CD4-positive, alpha-beta T cell treated with Interferon gamma for 1 hour (primary cell): Measurements from ENCODE around the gene SDC4.

ENCODE experiments used
- DNase-seq: peaks from one replicate; pipeline ENCODE4 v3.0.0-alpha.2; 2020

The SDC4 gene

GRCh38 chr20:45342855-45343531 lies 5.2 kb downstream of the SDC4 start:
- DNase-seq, result no peak

GRCh38 chr20:45341939-45342854 lies 6.0 kb downstream of the SDC4 start:
- no peak for DNase-seq

GRCh38 chr20:45341579-45341938 lies 6.7 kb downstream of the SDC4 start:
- no peak for DNase-seq

- no peak for DNase-seq
These were observed 7.3 kb downstream of the SDC4 start for GRCh38 chr20:45340951-45341350.

GRCh38 chr20:45340236-45340847 lies 7.9 kb downstream of the SDC4 start:
- no peak for DNase-seq

GRCh38 chr20:45339799-45340198 lies 8.4 kb downstream of the SDC4 start:
- DNase-seq, result no peak

GRCh38 chr20:45339084-45339483 lies 9.1 kb downstream of the SDC4 start:
- no peak for DNase-seq

GRCh38 chr20:45338121-45339030 lies 9.8 kb downstream of the SDC4 start:
- DNase-seq, result no peak

- DNase-seq, result no peak
These were observed 10.7 kb downstream of the SDC4 start for GRCh38 chr20:45337367-45338120.

GRCh38 chr20:45336530-45337366 lies 11.5 kb downstream of the SDC4 start:
- no peak for DNase-seq

- DNase-seq, result no peak
These were observed 17.7 kb downstream of the SDC4 start for GRCh38 chr20:45330476-45330875.

- DNase-seq, result no peak
These were observed 18.5 kb downstream of the SDC4 start for GRCh38 chr20:45329497-45330319.

- no peak for DNase-seq
These were observed 19.8 kb downstream of the SDC4 start for GRCh38 chr20:45328451-45328850.

GRCh38 chr20:45325371-45325770 lies 22.9 kb downstream of the SDC4 start:
- DNase-seq, result no peak

- DNase-seq, result no peak
These were observed 24.5 kb downstream of the SDC4 start for GRCh38 chr20:45323731-45324130.

- DNase-seq, result peak; percentile 47
These were observed 25.3 kb downstream of the SDC4 start for GRCh38 chr20:45322952-45323383.

GRCh38 chr20:45320948-45321595 lies 27.2 kb downstream of the SDC4 start:
- DNase-seq, result peak; percentile 52

- no peak for DNase-seq
These were observed 29.3 kb downstream of the SDC4 start for GRCh38 chr20:45318948-45319347.

GRCh38 chr20:45318386-45318939 lies 29.8 kb downstream of the SDC4 start:
- no peak for DNase-seq
